HepG2 (cell line): ENCODE measurements around the gene PPP2R5D. TPM values are rescaled to one million over a fixed set of nuclear protein-coding genes. Genes with fewer than 3 reads are reported as not detected.

Source experiments
- ARNTL ChIP-seq: sonication (generic); formaldehyde crosslinking; IDR thresholded peaks from 2 replicates; pipeline ENCODE4 v1.4.0; 2020; ENCODE audit warnings: mild to moderate bottlenecking, missing genetic modification reagents
- ASH2L ChIP-seq: fragments of 300-600, 200-600 bp; sonication (generic); IDR thresholded peaks from 2 replicates; pipeline ENCODE4 v1.7.0; 2017; ENCODE audit warnings: low read depth, mild to moderate bottlenecking, moderate library complexity, mixed read lengths, low read length; ENCODE audit not compliant: insufficient read length
- ATAD3A ChIP-seq: sonication (generic); formaldehyde crosslinking; IDR thresholded peaks from 2 replicates; pipeline ENCODE4 v1.4.0; 2020; ENCODE audit warnings: missing genetic modification reagents
- CREB1 ChIP-seq, 2 experiments: fragments of 450-650 bp in 1 of 2; IDR thresholded peaks; 2 replicates each; pipeline ENCODE4 v1.6.1; 2016 to 2017; ENCODE audit warnings: control low read depth in 1 of 2, mild to moderate bottlenecking in 1 of 2, missing compliant biosample characterization in 1 of 2, missing genetic modification characterization in 1 of 2
- DRAP1 ChIP-seq: IDR thresholded peaks from 2 replicates; pipeline ENCODE4 v1.6.1; 2016; ENCODE audit warnings: missing genetic modification reagents, missing compliant biosample characterization
- FOXK2 ChIP-seq: fragments of 450-650 bp; IDR thresholded peaks from 2 replicates; pipeline ENCODE4 v1.6.1; 2016
- SAP130 ChIP-seq: IDR thresholded peaks from 2 replicates; pipeline ENCODE4 v1.6.1; 2016; ENCODE audit warnings: low read depth
- ZBTB38 ChIP-seq: sonication (generic); formaldehyde crosslinking; IDR thresholded peaks from 2 replicates; pipeline ENCODE4 v1.5.1; 2020; ENCODE audit warnings: mild to moderate bottlenecking, missing genetic modification reagents
- ZNF609 ChIP-seq: sonication (generic); formaldehyde crosslinking; IDR thresholded peaks from 2 replicates; pipeline ENCODE4 v1.4.0; 2020; ENCODE audit warnings: mild to moderate bottlenecking, missing genetic modification reagents, borderline replicate concordance
- ZNF619 ChIP-seq: sonication (generic); formaldehyde crosslinking; IDR thresholded peaks from 2 replicates; pipeline ENCODE4 v1.4.0; 2020; ENCODE audit warnings: mild to moderate bottlenecking, missing genetic modification reagents
- polyA plus RNA-seq, 8 experiments: library from polyadenylated mRNA; depleted of rRNA in 3 of 8; stranded (reverse) in 7 of 8; unstranded in 1 of 8; fragments of >200 nt; fragmentation: Illumina TruSeq in 4 of 8; extraction: Trizol in 4 of 8; gene quantifications; 2 replicates each; pipeline versions ENCODE4 v1.2.1 to v1.2.3, GENCODE V29; 2011 to 2016; ENCODE audit warnings: low read depth in 4 of 8, missing spikeins in 1 of 8, mixed read lengths in 1 of 8; ENCODE audit not compliant: insufficient read depth in 1 of 8
- total RNA-seq, 5 experiments: library from RNA; depleted of rRNA; stranded (reverse); fragments of >200 nt; fragmentation: Illumina TruSeq; extraction: Trizol; gene quantifications; 2 replicates each; pipeline ENCODE4 v1.2.3, GENCODE V29; 2016; ENCODE audit warnings: low read depth in 1 of 5
- TF ChIP-seq, protein P1 (sequence below): sonication (generic); IDR thresholded peaks from 2 replicates; pipeline ENCODE4 v1.6.1; 2016; ENCODE audit warnings: low read depth, borderline replicate concordance

Gene PPP2R5D
- total and polyA plus RNA-seq, 2 of the 13 experiments (the other 11 are each of a cell fraction or from before 2014, with no cell fraction given) = 53.7 to 60.4 TPM

- no peak for TF ChIP-seq ARNTL (CRISPR knock-in tag)
- no peak for TF ChIP-seq SAP130 (CRISPR knock-in tag)
- no peak for TF ChIP-seq CREB1 (IDR thresholded peaks at IDR 0.05)
- no peak for TF ChIP-seq CREB1 (CRISPR knock-in tag; IDR thresholded peaks at IDR 0.05)
- TF ChIP-seq ZNF619 = no peak
- no peak for TF ChIP-seq ZNF609 (CRISPR knock-in tag)
- TF ChIP-seq FOXK2 = no peak
- TF ChIP-seq, protein P1, sequence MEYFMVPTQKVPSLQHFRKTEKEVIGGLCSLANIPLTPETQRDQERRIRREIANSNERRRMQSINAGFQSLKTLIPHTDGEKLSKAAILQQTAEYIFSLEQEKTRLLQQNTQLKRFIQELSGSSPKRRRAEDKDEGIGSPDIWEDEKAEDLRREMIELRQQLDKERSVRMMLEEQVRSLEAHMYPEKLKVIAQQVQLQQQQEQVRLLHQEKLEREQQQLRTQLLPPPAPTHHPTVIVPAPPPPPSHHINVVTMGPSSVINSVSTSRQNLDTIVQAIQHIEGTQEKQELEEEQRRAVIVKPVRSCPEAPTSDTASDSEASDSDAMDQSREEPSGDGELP = no peak
- no peak for TF ChIP-seq ZBTB38 (CRISPR knock-in tag)
- TF ChIP-seq ATAD3A (CRISPR knock-in tag) = no peak
- no peak for TF ChIP-seq ASH2L
- TF ChIP-seq DRAP1 (CRISPR knock-in tag) = no peak
- TF ChIP-seq, all 625 proteins: peak for 0
Measured at GRCh38 chr6:43005844-43006243, 21.5 kb downstream of the PPP2R5D start (continued).
